GM19452 (cell line): Measurements from ENCODE around the gene MYPOP.

ENCODE experiments used
- ATAC-seq: cut with Tn5 transposase; IDR thresholded peaks from one replicate; pipeline ENCODE4 v1.9.1; 2021; ENCODE audit not compliant: unreplicated experiment

Gene MYPOP

GRCh38 chr19:45901912-45902650 is at the start of gene MYPOP:
MYPOP (minus strand) TSS chr19:45902613; CDS start chr19:45901773, 840 bp downstream.
- no peak for ATAC-seq

GRCh38 chr19:45947926-45948325 is 45.5 kb upstream of the MYPOP start:
- ATAC-seq = no peak

GRCh38 chr19:45940515-45940805 is 38.0 kb upstream of the MYPOP start:
- no peak for ATAC-seq

GRCh38 chr19:45939792-45940514 is 37.5 kb upstream of the MYPOP start:
- no peak for ATAC-seq

GRCh38 chr19:45938733-45939319 is 36.4 kb upstream of the MYPOP start:
- ATAC-seq = no peak

- no peak for ATAC-seq
Measured at GRCh38 chr19:45935267-45935666, 32.9 kb upstream of the MYPOP start.

GRCh38 chr19:45934551-45935230 is 32.3 kb upstream of the MYPOP start:
- ATAC-seq = no peak

GRCh38 chr19:45933759-45934158 is 31.3 kb upstream of the MYPOP start:
- ATAC-seq = no peak

GRCh38 chr19:45931055-45931454 is 28.6 kb upstream of the MYPOP start:
- no peak for ATAC-seq

GRCh38 chr19:45929247-45929646 is 26.8 kb upstream of the MYPOP start:
- ATAC-seq = no peak

- ATAC-seq = peak; percentile 83
Measured at GRCh38 chr19:45927565-45928261, 25.3 kb upstream of the MYPOP start.

GRCh38 chr19:45924891-45925447 is 22.6 kb upstream of the MYPOP start:
- no peak for ATAC-seq

- no peak for ATAC-seq
Measured at GRCh38 chr19:45922281-45922680, 19.9 kb upstream of the MYPOP start.

GRCh38 chr19:45920458-45920857 is 18.0 kb upstream of the MYPOP start:
- ATAC-seq = no peak

GRCh38 chr19:45919678-45920077 is 17.3 kb upstream of the MYPOP start:
- no peak for ATAC-seq

GRCh38 chr19:45918721-45919120 is 16.3 kb upstream of the MYPOP start:
- no peak for ATAC-seq

- ATAC-seq = no peak
Measured at GRCh38 chr19:45917421-45918091, 15.1 kb upstream of the MYPOP start.

GRCh38 chr19:45913874-45914830 is 11.7 kb upstream of the MYPOP start, which contains the start of gene NANOS2:
NANOS2 (minus strand) TSS chr19:45914778; CDS start chr19:45914693, 85 bp downstream.
- ATAC-seq = no peak

- ATAC-seq = no peak
Measured at GRCh38 chr19:45911291-45911690, 8.9 kb upstream of the MYPOP start.
